IMR-90 (cell line): Measurements from ENCODE around the gene COL7A1. TPM values are rescaled to one million over a fixed set of nuclear protein-coding genes. Genes with fewer than 3 reads are reported as not detected.

Experiments used
- ATAC-seq: fragments of 200-7000 bp; cut with Tn5 transposase; 2 replicates; pipeline ENCODE4 v1.9.1; 2020; ENCODE audit warnings: low read depth, mild to moderate bottlenecking, moderate library complexity
- BruUV-seq: library from RNA; stranded (reverse); fragments of 400-500 nt; replicated peaks from 2 replicates; lab custom pipeline; 2021; lab: Mats Ljungman, UMichigan
- CTCF ChIA-PET: fragments of 300-600 bp; formaldehyde crosslinking; extraction: SDS; loops from one replicate; lab custom pipeline; 2021; ENCODE audit warnings: antibody characterized with exemption; lab: Yijun Ruan, JAX
- POLR2A ChIA-PET: fragments of 300-600 bp; sonication (Branson Sonifier 250); formaldehyde crosslinking; loops from one replicate; lab custom pipeline; 2022; ENCODE audit warnings: antibody characterized with exemption; ENCODE audit not compliant: unreplicated experiment; lab: Charles Lee
- DNase-seq: peaks from one replicate; pipeline ENCODE4 v3.0.0; 2013
- H2AFZ ChIP-seq: replicated peaks from 2 replicates; pipeline ENCODE3; 2013; ENCODE audit warnings: low read length, mild to moderate bottlenecking; ENCODE audit not compliant: poor library complexity
- H2AK5ac ChIP-seq: 2 replicates; pipeline ENCODE4 v1.6.1; 2013; ENCODE audit warnings: low read depth, low read length, inconsistent platforms
- H2AK9ac ChIP-seq: replicated peaks from 2 replicates; pipeline ENCODE3; 2013; ENCODE audit warnings: mild to moderate bottlenecking, low read depth, low read length, moderate library complexity; ENCODE audit not compliant: poor library complexity
- H2BK120ac ChIP-seq: 2 replicates; pipeline ENCODE4 v1.6.1; 2013; ENCODE audit warnings: low read depth, low read length, inconsistent platforms
- H2BK15ac ChIP-seq: 3 replicates; pipeline ENCODE4 v1.6.1; 2013; ENCODE audit warnings: low read depth, low read length, inconsistent platforms
- H2BK20ac ChIP-seq: 2 replicates; pipeline ENCODE4 v1.6.1; 2013; ENCODE audit warnings: low read depth, mild to moderate bottlenecking, inconsistent platforms, low read length, moderate library complexity
- H2BK5ac ChIP-seq: 2 replicates; pipeline ENCODE4 v1.6.1; 2013; ENCODE audit warnings: mild to moderate bottlenecking, low read depth, low read length, inconsistent platforms; ENCODE audit not compliant: poor library complexity, severe bottlenecking
- H3K14ac ChIP-seq: replicated peaks from 2 replicates; pipeline ENCODE4 v1.6.1; 2013; ENCODE audit warnings: low read depth, low read length, inconsistent platforms
- H3K18ac ChIP-seq: 2 replicates; pipeline ENCODE4 v1.6.1; 2013; ENCODE audit warnings: low read depth, low read length, control low read depth
- H3K23ac ChIP-seq: 2 replicates; pipeline ENCODE4 v1.6.1; 2013; ENCODE audit warnings: low read depth, low read length, inconsistent platforms
- H3K27ac ChIP-seq: 2 replicates; pipeline ENCODE4 v1.5.1; 2013; ENCODE audit warnings: mild to moderate bottlenecking, control low read depth, low read length; ENCODE audit not compliant: insufficient read depth
- H3K27me3 ChIP-seq: 2 replicates; pipeline ENCODE4 v1.6.1; 2013; ENCODE audit warnings: low read length; ENCODE audit not compliant: control insufficient read depth, insufficient read depth
- H3K36me3 ChIP-seq: 2 replicates; pipeline ENCODE4 v1.6.1; 2013; ENCODE audit warnings: low read length, mixed read lengths; ENCODE audit not compliant: control insufficient read depth, insufficient read depth
- H3K4ac ChIP-seq: 2 replicates; pipeline ENCODE4 v1.6.1; 2013; ENCODE audit warnings: low read depth, low read length, inconsistent platforms
- H3K4me1 ChIP-seq: 2 replicates; pipeline ENCODE4 v1.6.1; 2013; ENCODE audit warnings: low read length, mixed read lengths; ENCODE audit not compliant: control insufficient read depth, insufficient read depth
- H3K4me2 ChIP-seq: 2 replicates; pipeline ENCODE4 v1.6.1; 2013; ENCODE audit warnings: low read depth, mild to moderate bottlenecking, control low read depth, low read length, moderate library complexity
- H3K4me3 ChIP-seq: 2 replicates; pipeline ENCODE4 v1.5.1; 2013; ENCODE audit warnings: low read depth, mild to moderate bottlenecking, control low read depth, low read length, moderate library complexity; ENCODE audit not compliant: insufficient read depth
- H3K56ac ChIP-seq: 2 replicates; pipeline ENCODE4 v1.6.1; 2013; ENCODE audit warnings: low read length, inconsistent platforms; ENCODE audit not compliant: insufficient read depth; ENCODE audit errors: extremely low read depth
- H3K79me1 ChIP-seq, 2 experiments: 2 replicates each; pipeline ENCODE4 v1.6.1; 2013; ENCODE audit warnings: low read length in 2 of 2, inconsistent platforms in 1 of 2, low read depth in 1 of 2
- H3K9ac ChIP-seq: 2 replicates; pipeline ENCODE4 v1.6.1; 2013; ENCODE audit warnings: low read depth, low read length, control low read depth
- H3K9me1 ChIP-seq: 2 replicates; pipeline ENCODE4 v1.6.1; 2013; ENCODE audit warnings: low read length, inconsistent platforms; ENCODE audit not compliant: insufficient read depth
- H3K9me3 ChIP-seq: 2 replicates; pipeline ENCODE4 v1.6.1; 2013; ENCODE audit warnings: low read length; ENCODE audit not compliant: control insufficient read depth, insufficient read depth
- H4K20me1 ChIP-seq: 2 replicates; pipeline ENCODE4 v1.6.1; 2013; ENCODE audit warnings: low read length, inconsistent platforms; ENCODE audit not compliant: insufficient read depth
- H4K5ac ChIP-seq: 2 replicates; pipeline ENCODE4 v1.6.1; 2013; ENCODE audit warnings: mild to moderate bottlenecking, low read depth, low read length, control low read depth
- H4K8ac ChIP-seq, 2 experiments: 2 replicates each; pipeline ENCODE4 v1.6.1; 2013; ENCODE audit warnings: low read depth in 2 of 2, low read length in 2 of 2, control low read depth in 1 of 2, inconsistent platforms in 1 of 2
- H4K91ac ChIP-seq: 2 replicates; pipeline ENCODE4 v1.6.1; 2013; ENCODE audit warnings: low read depth, low read length, inconsistent platforms; ENCODE audit not compliant: insufficient read depth
- BHLHE40 ChIP-seq: fragments of 150-350 bp; IDR thresholded peaks from 2 replicates; pipeline ENCODE4 v1.6.1; 2016; ENCODE audit warnings: mild to moderate bottlenecking, low read depth, low read length
- CEBPB ChIP-seq: IDR thresholded peaks from 2 replicates; pipeline ENCODE4 v1.6.1; 2012; ENCODE audit warnings: low read depth, low read length, improper control_type of control experiment
- CHD1 ChIP-seq: IDR thresholded peaks from 2 replicates; pipeline ENCODE4 v1.6.1; 2012; ENCODE audit warnings: low read depth, low read length, improper control_type of control experiment
- CTCF ChIP-seq: conservative IDR thresholded peaks from 2 replicates; pipeline ENCODE4 v1.5.1; 2012; ENCODE audit warnings: mild to moderate bottlenecking, low read depth, low read length, improper control_type of control experiment
- FOS ChIP-seq: fragments of 150-350 bp; IDR thresholded peaks from 2 replicates; pipeline ENCODE4 v1.6.1; 2016; ENCODE audit warnings: low read depth, low read length
- MAFK ChIP-seq: IDR thresholded peaks from 2 replicates; pipeline ENCODE4 v1.6.1; 2012; ENCODE audit warnings: low read depth, low read length, improper control_type of control experiment
- MAZ ChIP-seq: IDR thresholded peaks from 2 replicates; pipeline ENCODE4 v1.6.1; 2012; ENCODE audit warnings: low read depth, mild to moderate bottlenecking, low read length, improper control_type of control experiment, moderate library complexity, borderline replicate concordance
- MXI1 ChIP-seq: IDR thresholded peaks from 2 replicates; pipeline ENCODE4 v1.6.1; 2012; ENCODE audit warnings: low read depth, mild to moderate bottlenecking, low read length, moderate library complexity, borderline replicate concordance
- NFE2L2 ChIP-seq: fragments of 150-350 bp; IDR thresholded peaks from 2 replicates; pipeline ENCODE4 v1.6.1; 2016; ENCODE audit warnings: low read depth, mild to moderate bottlenecking, low read length
- POLR2A ChIP-seq: IDR thresholded peaks from 2 replicates; pipeline ENCODE4 v1.6.1; 2012; ENCODE audit warnings: mild to moderate bottlenecking, low read depth, low read length
- RAD21 ChIP-seq: IDR thresholded peaks from 2 replicates; pipeline ENCODE4 v1.6.1; 2012; ENCODE audit warnings: low read length, improper control_type of control experiment
- RCOR1 ChIP-seq: IDR thresholded peaks from 2 replicates; pipeline ENCODE4 v1.6.1; 2012; ENCODE audit warnings: mild to moderate bottlenecking, low read length, improper control_type of control experiment; ENCODE audit not compliant: insufficient replicate concordance
- RFX5 ChIP-seq: IDR thresholded peaks from 2 replicates; pipeline ENCODE4 v1.8.0; 2012; ENCODE audit warnings: low read depth, mild to moderate bottlenecking, low read length, moderate library complexity
- SMC3 ChIP-seq: fragments of 150-350 bp; IDR thresholded peaks from 2 replicates; pipeline ENCODE4 v1.6.1; 2016; ENCODE audit warnings: low read depth, mild to moderate bottlenecking, antibody characterized with exemption, low read length, moderate library complexity
- USF2 ChIP-seq: fragments of 150-350 bp; IDR thresholded peaks from 2 replicates; pipeline ENCODE4 v1.6.1; 2017; ENCODE audit warnings: mild to moderate bottlenecking, antibody characterized with exemption, low read length, low read depth
- WGBS, 2 experiments: methylation state at CpG; one replicate each; pipeline versions ENCODE4 v1.1.5 to v1.1.7; 2013; ENCODE audit warnings: missing lambda C conversion rate in 2 of 2; ENCODE audit not compliant: insufficient read length in 1 of 2; ENCODE audit errors: extremely low coverage in 2 of 2; 5-methylcytosine and 5-hydroxymethylcytosine counted together
- dilution Hi-C: fragments of 300-500 bp; cut with HindIII; formaldehyde crosslinking; loops from one replicate; pipeline ENCODE4 v1.14.3; 2018; ENCODE audit warnings: low sequenced_read_pairs; ENCODE audit not compliant: unreplicated experiment
- in situ Hi-C: fragments of 300-500 bp; cut with MboI; formaldehyde crosslinking; loops from 3 replicates; pipeline ENCODE4 v1.14.3; 2019; ENCODE audit warnings: low sequenced_read_pairs, inconsistent platforms, mixed read lengths
- intact Hi-C: fragments of 100-400 bp; cut with micrococcal nuclease; formaldehyde crosslinking; loops from 2 replicates; pipeline ENCODE4 v1.10.0; 2022
- polyA plus RNA-seq, 3 experiments: library from polyadenylated mRNA; depleted of rRNA; stranded (reverse); fragments of >200 nt; gene quantifications; 2 replicates each; pipeline ENCODE4 v1.2.3, GENCODE V29; 2012; ENCODE audit warnings: low replicate concordance in 1 of 3
- total RNA-seq: library from RNA; depleted of rRNA; stranded (reverse); fragments of >200 nt; gene quantifications from 2 replicates; pipeline ENCODE4 v1.2.3, GENCODE V29; 2012
- TF ChIP-seq, protein P1 (sequence below): fragments of 150-350 bp; IDR thresholded peaks from 2 replicates; pipeline ENCODE4 v1.6.1; 2016; ENCODE audit warnings: low read depth, mild to moderate bottlenecking, low read length, moderate library complexity, borderline replicate concordance

COL7A1 gene
- total and polyA plus RNA-seq, 2 of the 4 experiments (the other 2 are of a cell fraction) = 4.1 to 20.3 TPM

- intact Hi-C loops = no loop called here
- Histone ChIP-seq H3K56ac (no peak overlapping the region), H2AK9ac (no peak overlapping the region), H3K9ac (no peak overlapping the region), H3K4me2 (no peak overlapping the region), H4K91ac (no peak overlapping the region), H3K4ac (no peak overlapping the region), H3K9me1 (peaks cover 26% of the 10 kb centered on the region), H2AFZ (peak overlapping the region; percentile 21), H3K14ac (no peak overlapping the region), H2BK20ac (no peak overlapping the region), H3K36me3 (peaks cover 65% of the 10 kb centered on the region), H4K20me1 (peaks cover 6% of the 10 kb centered on the region; the same call in 1 of the 2 replicates), H3K4me3 (no peak overlapping the region), H2BK15ac (no peak overlapping the region), H4K8ac (no peak overlapping the region), H2BK120ac (no peak overlapping the region), H2AK5ac (no peak overlapping the region), H3K18ac (no peak overlapping the region), H3K23ac (no peak overlapping the region), H3K27ac (no peak overlapping the region), H3K79me1 (peaks cover 0 to 34% of the 10 kb centered on the region in 2 experiments; a peak in 2 of 4 replicates), H3K9me3 (no peaks in the 10 kb centered on the region), H3K27me3 (no peaks in the 10 kb centered on the region), H4K5ac (no peak overlapping the region), H2BK5ac (no peak overlapping the region), H3K4me1 (peaks cover 18% of the 10 kb centered on the region)
- in situ Hi-C loops = no loop called here
- dilution Hi-C loops = no loop called here
- ATAC-seq (no peak), DNase-seq (no peak)
- ChIA-PET CTCF (no interaction called here), POLR2A (no interaction called here)
- 82% methylated on average over 5 of the region's 7 CpGs; no CpG with 5 or more reads in 1 of the 2 experiments for WGBS, 2 experiments
- BruUV-seq = no TSS peak
- TF ChIP-seq USF2 (no peak), CTCF (no peak), CHD1 (no peak), BHLHE40 (no peak), POLR2A (no peak), NFE2L2 (no peak), MAZ (no peak), RAD21 (no peak), MXI1 (no peak), RCOR1 (no peak), RFX5 (no peak), SMC3 (no peak), CEBPB (no peak), MAFK (no peak), FOS (no peak)
- TF ChIP-seq, protein P1, sequence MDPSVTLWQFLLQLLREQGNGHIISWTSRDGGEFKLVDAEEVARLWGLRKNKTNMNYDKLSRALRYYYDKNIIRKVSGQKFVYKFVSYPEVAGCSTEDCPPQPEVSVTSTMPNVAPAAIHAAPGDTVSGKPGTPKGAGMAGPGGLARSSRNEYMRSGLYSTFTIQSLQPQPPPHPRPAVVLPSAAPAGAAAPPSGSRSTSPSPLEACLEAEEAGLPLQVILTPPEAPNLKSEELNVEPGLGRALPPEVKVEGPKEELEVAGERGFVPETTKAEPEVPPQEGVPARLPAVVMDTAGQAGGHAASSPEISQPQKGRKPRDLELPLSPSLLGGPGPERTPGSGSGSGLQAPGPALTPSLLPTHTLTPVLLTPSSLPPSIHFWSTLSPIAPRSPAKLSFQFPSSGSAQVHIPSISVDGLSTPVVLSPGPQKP = no peak
Observed at GRCh38 chr3:48568476-48568875, 26.7 kb downstream of the COL7A1 start.
